Keratinocyte (primary cell): ENCODE results near the gene SPTAN1. TPM values are rescaled to one million over a fixed set of nuclear protein-coding genes. Genes with fewer than 3 reads are reported as not detected.

Experiments
- DNase-seq: peaks from one replicate; pipeline ENCODE4 v3.0.0-alpha.2; 2011; ENCODE audit warnings: low read depth, missing footprints, low spot score
- FAIRE-seq: peaks from 2 replicates; lab custom pipeline; 2011; peaks lifted over from hg19 to GRCh38; lab: Jason Lieb, UNC
- H2AFZ ChIP-seq: 2 replicates; pipeline ENCODE4 v1.6.0; 2012; ENCODE audit warnings: low read length, control low read depth, inconsistent platforms; ENCODE audit not compliant: control insufficient read depth
- H3K27ac ChIP-seq: 2 replicates; pipeline ENCODE4 v1.5.1; 2011; ENCODE audit warnings: low read length; ENCODE audit not compliant: control insufficient read depth, insufficient read depth
- H3K27me3 ChIP-seq: 3 replicates; pipeline ENCODE4 v1.6.0; 2011; ENCODE audit warnings: low read length; ENCODE audit not compliant: control insufficient read depth, insufficient read depth; ENCODE audit errors: extremely low read depth
- H3K36me3 ChIP-seq, 2 experiments: 2 replicates in 1 of 2; 3 replicates in 1 of 2; pipeline ENCODE4 v1.5.1; 2011; ENCODE audit warnings: low read length in 2 of 2, mild to moderate bottlenecking in 1 of 2; ENCODE audit not compliant: control insufficient read depth in 2 of 2, insufficient read depth in 2 of 2; ENCODE audit errors: extremely low read depth in 1 of 2
- H3K4me1 ChIP-seq: 3 replicates; pipeline ENCODE4 v1.5.1; 2011; ENCODE audit warnings: low read length; ENCODE audit not compliant: control insufficient read depth, insufficient read depth; ENCODE audit errors: extremely low read depth
- H3K4me2 ChIP-seq: 3 replicates; pipeline ENCODE4 v1.6.0; 2011; ENCODE audit warnings: low read depth, low read length; ENCODE audit not compliant: control insufficient read depth, insufficient read depth; ENCODE audit errors: extremely low read depth
- H3K4me3 ChIP-seq, 3 experiments: fragments of 200-600 bp in 1 of 3; sonication (generic) in 1 of 3; 2 replicates in 2 of 3; 3 replicates in 1 of 3; pipeline ENCODE4 v1.5.1; 2011 to 2016; ENCODE audit warnings: low read length in 3 of 3, mild to moderate bottlenecking in 3 of 3, control low read depth in 2 of 3, inconsistent platforms in 1 of 3, low read depth in 1 of 3, mixed read lengths in 1 of 3, mixed run types in 1 of 3, moderate library complexity in 1 of 3; ENCODE audit not compliant: control insufficient read depth in 2 of 3, insufficient read depth in 2 of 3; ENCODE audit errors: extremely low read depth in 1 of 3
- H3K79me2 ChIP-seq: 2 replicates; pipeline ENCODE4 v1.6.0; 2012; ENCODE audit warnings: low read length; ENCODE audit not compliant: control insufficient read depth, insufficient read depth
- H3K9ac ChIP-seq: 3 replicates; pipeline ENCODE4 v1.6.0; 2011; ENCODE audit warnings: low read length; ENCODE audit not compliant: control insufficient read depth, insufficient read depth; ENCODE audit errors: extremely low read depth
- H3K9me1 ChIP-seq: 3 replicates; pipeline ENCODE4 v1.6.0; 2011; ENCODE audit warnings: low read length; ENCODE audit not compliant: control insufficient read depth, insufficient read depth; ENCODE audit errors: extremely low read depth
- H3K9me3 ChIP-seq: 2 replicates; pipeline ENCODE4 v1.5.1; 2012; ENCODE audit warnings: low read depth, low read length; ENCODE audit not compliant: control insufficient read depth
- H4K20me1 ChIP-seq: 3 replicates; pipeline ENCODE4 v1.6.0; 2011; ENCODE audit warnings: low read length; ENCODE audit not compliant: control insufficient read depth, insufficient read depth; ENCODE audit errors: extremely low read depth
- CTCF ChIP-seq, 3 experiments: IDR thresholded peaks in 1 of 3; conservative IDR thresholded peaks in 1 of 3; optimal IDR thresholded peaks in 1 of 3; 2 replicates in 2 of 3; 3 replicates in 1 of 3; pipeline versions ENCODE3 to v1.5.1; 2011; ENCODE audit warnings: low read length in 3 of 3, mild to moderate bottlenecking in 3 of 3, moderate library complexity in 2 of 3, control low read depth in 1 of 3, inconsistent platforms in 1 of 3; ENCODE audit not compliant: insufficient read depth in 2 of 3; ENCODE audit errors: extremely low read depth in 1 of 3
- EZH2 ChIP-seq: IDR thresholded peaks from one replicate; pipeline ENCODE4 v1.6.1; 2012; ENCODE audit warnings: inconsistent platforms, mild to moderate bottlenecking, low read length, moderate library complexity
- dilution Hi-C: fragments of 300-500 bp; cut with MboI; formaldehyde crosslinking; loops from one replicate; pipeline ENCODE4 v1.7.0; 2020; ENCODE audit warnings: low sequenced_read_pairs; ENCODE audit not compliant: extremely low pct_ligation_motif_present
- polyA plus RNA-seq, 5 experiments: library from polyadenylated mRNA; depleted of rRNA in 3 of 5; stranded (reverse) in 3 of 5; stranded (forward) in 1 of 5; unstranded in 1 of 5; fragments of >200 nt; gene quantifications; 1 replicate in 1 of 5; 2 replicates in 3 of 5; 3 replicates in 1 of 5; pipeline versions ENCODE4 v1.2.1 to v1.2.3, GENCODE V29; 2011 to 2012; ENCODE audit warnings: missing spikeins in 2 of 5, low read depth in 1 of 5, low replicate concordance in 1 of 5

SPTAN1 gene
- polyA plus RNA-seq, 1 donor (not counting 4 experiments of a cell fraction or from before 2014, with no cell fraction given) = 98.7 TPM

GRCh38 chr9:128503870-128504269 is 48.5 kb upstream of the SPTAN1 start:
- Histone ChIP-seq H3K4me3 (peak overlapping the region; percentile 1 to 99 (median 98)), H4K20me1 (no peaks in the 10 kb centered on the region), H3K27ac (peak overlapping the region; percentile 40), H3K9me1 (no peaks in the 10 kb centered on the region), H3K36me3 (peaks cover 5 to 20% of the 10 kb centered on the region in 2 experiments), H3K4me1 (peaks cover 17% of the 10 kb centered on the region), H3K9ac (peak overlapping the region; percentile 97), H2AFZ (peak overlapping the region; percentile 66), H3K79me2 (peaks cover 28% of the 10 kb centered on the region), H3K9me3 (no peaks in the 10 kb centered on the region), H3K27me3 (no peaks in the 10 kb centered on the region), H3K4me2 (peak overlapping the region; percentile 98)
- FAIRE-seq = no peak
- no peak for DNase-seq
- TF ChIP-seq EZH2 (no peak), CTCF (optimal IDR thresholded peaks at IDR 0.05 in 1 of 3, IDR thresholded peaks at IDR 0.05 in 1 of 3, conservative IDR thresholded peaks at IDR 0.05 in 1 of 3; ENCODE audit: extremely low read depth in 1 of 3, insufficient read depth in 2 of 3, low read length in 3 of 3) (no peak)
- dilution Hi-C loops = no loop called here

DNA sequence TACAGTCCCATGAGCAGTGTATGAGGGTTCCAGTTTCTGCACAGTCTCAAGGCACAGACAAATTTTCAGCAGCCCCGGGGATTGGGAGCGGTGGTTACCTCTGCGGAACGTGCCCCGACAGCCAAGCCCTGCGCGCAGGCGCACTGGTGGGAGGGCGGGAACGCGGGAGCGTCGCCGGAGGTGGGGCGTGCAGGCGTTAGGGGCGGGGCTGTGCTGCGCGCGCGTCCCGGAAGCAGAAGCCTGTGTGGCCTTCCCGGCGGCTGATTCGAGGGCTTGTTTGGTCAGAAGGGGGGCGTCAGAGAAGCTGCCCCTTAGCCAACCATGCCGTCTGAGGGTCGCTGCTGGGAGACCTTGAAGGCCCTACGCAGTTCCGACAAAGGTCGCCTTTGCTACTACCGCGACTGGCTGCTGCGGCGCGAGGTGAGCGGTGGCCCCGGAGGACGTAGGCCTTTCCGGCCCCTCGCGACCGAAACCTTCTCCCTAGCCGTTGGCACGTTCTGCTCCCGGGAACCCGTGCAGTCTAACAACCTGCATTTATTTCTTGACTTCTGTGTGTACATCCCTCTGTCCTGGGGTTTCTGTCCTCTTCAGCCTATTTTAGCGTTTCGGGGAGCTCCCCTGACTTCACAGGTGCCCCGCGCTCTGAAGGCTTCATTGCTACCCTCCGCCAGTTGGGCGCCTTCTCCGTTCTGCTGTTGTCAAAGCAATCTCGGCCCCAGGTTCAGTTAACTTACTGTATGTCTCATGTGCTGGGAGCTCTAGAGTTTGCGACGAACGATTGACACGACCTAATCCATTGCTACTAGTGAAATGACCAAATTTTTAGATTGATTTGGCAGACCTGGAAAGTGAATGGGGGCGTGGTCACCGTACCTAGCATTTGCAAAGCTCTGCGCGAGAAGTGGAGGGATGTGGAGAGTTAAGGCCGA is 47.6 kb upstream of the SPTAN1 start, which contains the start of gene GLE1:
GLE1 (plus strand) TSS at position 235 of the 929 bp plus-strand sequence; CDS start at position 322, 87 bp downstream.
- no peak for FAIRE-seq
- dilution Hi-C loops = no loop called here

More for the DNA sequence above, 47.6 kb upstream of the SPTAN1 start, which contains the start of gene GLE1:
- peak within 1 kb of the TSS; percentile 97 for H3K9ac ChIP-seq
- H3K79me2 ChIP-seq = peaks cover 28% of the 10 kb centered on the region
- peak within 1 kb of the TSS; percentile 90 for H3K27ac ChIP-seq
- H3K9me3 ChIP-seq = no peaks in the 10 kb centered on the region
- H3K4me1 ChIP-seq = peaks cover 17% of the 10 kb centered on the region
- H4K20me1 ChIP-seq = no peaks in the 10 kb centered on the region
- peaks cover 9 to 22% of the 10 kb centered on the region in 2 experiments for H3K36me3 ChIP-seq
- no peak for TF ChIP-seq CTCF (optimal IDR thresholded peaks at IDR 0.05 in 1 of 3, IDR thresholded peaks at IDR 0.05 in 1 of 3, conservative IDR thresholded peaks at IDR 0.05 in 1 of 3; ENCODE audit: extremely low read depth in 1 of 3, insufficient read depth in 2 of 3, low read length in 3 of 3)
- no peak for TF ChIP-seq EZH2
- peak within 1 kb of the TSS; percentile 68 to 99 (median 98) for H3K4me3 ChIP-seq
- peak within 1 kb of the TSS; percentile 97 for H2AFZ ChIP-seq
- H3K27me3 ChIP-seq = no peaks in the 10 kb centered on the region
- DNase-seq = peak; percentile 49
- H3K9me1 ChIP-seq = no peaks in the 10 kb centered on the region
- peak within 1 kb of the TSS; percentile 98 for H3K4me2 ChIP-seq
